ENCODE data around the gene KRT81.

The KRT81 gene

DNA sequence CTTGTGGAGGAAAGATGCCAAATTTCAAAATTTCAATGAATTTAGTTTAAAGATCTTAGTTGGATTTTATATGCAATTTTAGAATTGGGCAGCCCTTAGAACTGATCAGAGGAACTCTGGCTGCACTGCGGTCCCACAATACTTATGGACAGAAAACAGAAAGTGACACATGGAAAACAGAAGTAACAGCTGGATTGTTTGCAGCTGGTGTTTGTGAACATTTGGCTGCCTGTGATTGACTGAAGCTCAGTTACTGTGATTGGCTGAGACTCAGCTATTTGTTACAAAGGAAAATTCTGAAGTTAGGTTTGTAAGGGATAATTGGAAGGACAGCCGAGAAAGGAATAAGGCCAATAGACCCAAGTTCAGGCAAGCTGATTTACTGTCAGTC is 26.9 kb downstream of the KRT81 start:
- no peak overlapping the region for H2BK15ac ChIP-seq (ENCODE audit: low read depth, poor library complexity, severe bottlenecking)
- WGBS = 87% methylated on average over 2 of the region's 2 CpGs
- no peak overlapping the region for H3K4ac ChIP-seq (ENCODE audit: low read depth in 1 of 2, low read length in 2 of 2)
- H2AFZ ChIP-seq (ENCODE audit: low read depth, low read length) = no peak overlapping the region
- H3K27me3 ChIP-seq (ENCODE audit: control insufficient read depth in 1 of 2, insufficient read depth in 1 of 2, low read length in 2 of 2) = peaks cover 0 to 62% of the 10 kb centered on the region in 2 experiments
- no peak overlapping the region for H4K91ac ChIP-seq (ENCODE audit: low read length)
- H3K4me2 ChIP-seq (ENCODE audit: low read length, poor library complexity, severe bottlenecking) = no peak overlapping the region
- no peak overlapping the region for H2AK5ac ChIP-seq (ENCODE audit: low read length, severe bottlenecking)
- H3K23ac ChIP-seq (ENCODE audit: low read length in 2 of 2) = no peak overlapping the region
- H3K36me3 ChIP-seq (ENCODE audit: control insufficient read depth in 1 of 2, insufficient read depth in 2 of 2, low read depth in 1 of 2, low read length in 2 of 2) = peaks cover 0 to 4% of the 10 kb centered on the region in 2 experiments
- no peak overlapping the region for H3K4me3 ChIP-seq (ENCODE audit: insufficient read depth in 1 of 2, low read depth in 1 of 2, low read length in 2 of 2)
- H2BK5ac ChIP-seq (ENCODE audit: low read depth, low read length, poor library complexity, severe bottlenecking) = no peak overlapping the region
- no peak overlapping the region for H2BK12ac ChIP-seq (ENCODE audit: low read length in 2 of 2)
- no peaks in the 10 kb centered on the region for H3K79me1 ChIP-seq (replicated peaks; ENCODE audit: low read length, poor library complexity, severe bottlenecking)
- H3K18ac ChIP-seq (ENCODE audit: low read depth in 1 of 2, low read length in 2 of 2) = no peak overlapping the region
- DNase-seq = no peak
- peaks cover 6% of the 10 kb centered on the region for H3K4me1 ChIP-seq (ENCODE audit: control insufficient read depth, insufficient read depth, low read depth, low read length)
- H3K27ac ChIP-seq (ENCODE audit: low read length, poor library complexity, severe bottlenecking) = no peak overlapping the region
- H3K14ac ChIP-seq (ENCODE audit: low read length in 2 of 2) = no peak overlapping the region
- H2BK120ac ChIP-seq (ENCODE audit: low read depth, low read length) = no peak overlapping the region
- H4K8ac ChIP-seq (ENCODE audit: low read length) = no peak overlapping the region
- no peaks in the 10 kb centered on the region for H3K9me3 ChIP-seq (ENCODE audit: control insufficient read depth, low read length)
- no peak overlapping the region for H3K9ac ChIP-seq (ENCODE audit: low read length)

DNA sequence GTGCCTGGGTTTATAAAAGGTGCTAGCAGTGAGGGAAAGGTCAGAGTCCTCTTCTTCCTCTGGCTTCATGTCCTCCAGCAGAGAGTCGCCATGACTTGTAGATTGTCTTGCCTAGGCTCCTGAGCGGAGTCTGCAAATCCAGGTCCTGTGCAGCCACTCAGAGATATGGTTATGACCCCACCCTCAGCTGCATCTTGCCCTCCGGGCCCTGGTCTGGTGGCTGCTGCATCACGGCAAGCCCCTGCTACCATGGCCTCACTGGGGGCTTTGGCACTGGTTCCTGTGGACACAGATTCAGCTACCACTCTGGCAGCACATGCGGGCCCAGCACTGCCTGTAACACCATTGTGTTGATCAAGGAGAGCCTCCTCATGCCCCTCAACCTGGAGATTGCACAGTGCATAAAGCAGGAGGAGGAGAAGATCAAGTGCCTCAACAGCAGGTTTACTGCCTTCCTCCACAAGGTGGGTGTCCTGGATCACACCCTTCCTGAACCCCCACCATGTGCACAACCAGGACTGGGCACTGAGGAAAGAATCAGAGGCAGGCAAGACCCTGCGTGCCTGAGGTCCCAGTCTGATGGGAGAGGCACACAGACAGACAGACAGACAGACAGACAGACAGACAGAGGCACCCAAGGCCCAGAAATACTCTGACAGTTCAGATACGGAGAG is 27.4 kb downstream of the KRT81 start:
- 82% methylated on average over 7 of the region's 7 CpGs for whole genome bisulfite sequencing
- H4K91ac ChIP-seq (ENCODE audit: low read length) = no peak overlapping the region
- H3K27ac ChIP-seq (ENCODE audit: low read length, poor library complexity, severe bottlenecking) = no peak overlapping the region
- H3K9ac ChIP-seq (ENCODE audit: low read length) = no peak overlapping the region
- H2BK15ac ChIP-seq (ENCODE audit: low read depth, poor library complexity, severe bottlenecking) = no peak overlapping the region
- no peak overlapping the region for H2AK5ac ChIP-seq (ENCODE audit: low read length, severe bottlenecking)
- no peak overlapping the region for H4K8ac ChIP-seq (ENCODE audit: low read length)
- no peak overlapping the region for H3K23ac ChIP-seq (ENCODE audit: low read length in 2 of 2)
- H2AFZ ChIP-seq (ENCODE audit: low read depth, low read length) = no peak overlapping the region
- peaks cover 0 to 4% of the 10 kb centered on the region in 2 experiments for H3K36me3 ChIP-seq (ENCODE audit: control insufficient read depth in 1 of 2, insufficient read depth in 2 of 2, low read depth in 1 of 2, low read length in 2 of 2)
- H3K4ac ChIP-seq (ENCODE audit: low read depth in 1 of 2, low read length in 2 of 2) = no peak overlapping the region
- peaks cover 7% of the 10 kb centered on the region for H3K4me1 ChIP-seq (ENCODE audit: control insufficient read depth, insufficient read depth, low read depth, low read length)
- H3K4me3 ChIP-seq (ENCODE audit: insufficient read depth in 1 of 2, low read depth in 1 of 2, low read length in 2 of 2) = no peak overlapping the region
- no peak overlapping the region for H3K18ac ChIP-seq (ENCODE audit: low read depth in 1 of 2, low read length in 2 of 2)
- H3K27me3 ChIP-seq (ENCODE audit: control insufficient read depth in 1 of 2, insufficient read depth in 1 of 2, low read length in 2 of 2) = peaks cover 0 to 62% of the 10 kb centered on the region in 2 experiments
- H2BK120ac ChIP-seq (ENCODE audit: low read depth, low read length) = no peak overlapping the region
- H3K79me1 ChIP-seq (replicated peaks; ENCODE audit: low read length, poor library complexity, severe bottlenecking) = no peaks in the 10 kb centered on the region
- H3K4me2 ChIP-seq (ENCODE audit: low read length, poor library complexity, severe bottlenecking) = no peak overlapping the region
- no peak overlapping the region for H2BK5ac ChIP-seq (ENCODE audit: low read depth, low read length, poor library complexity, severe bottlenecking)
- no peak for DNase-seq
- no peaks in the 10 kb centered on the region for H3K9me3 ChIP-seq (ENCODE audit: control insufficient read depth, low read length)
- H2BK12ac ChIP-seq (ENCODE audit: low read length in 2 of 2) = no peak overlapping the region
- no peak overlapping the region for H3K14ac ChIP-seq (ENCODE audit: low read length in 2 of 2)

DNA sequence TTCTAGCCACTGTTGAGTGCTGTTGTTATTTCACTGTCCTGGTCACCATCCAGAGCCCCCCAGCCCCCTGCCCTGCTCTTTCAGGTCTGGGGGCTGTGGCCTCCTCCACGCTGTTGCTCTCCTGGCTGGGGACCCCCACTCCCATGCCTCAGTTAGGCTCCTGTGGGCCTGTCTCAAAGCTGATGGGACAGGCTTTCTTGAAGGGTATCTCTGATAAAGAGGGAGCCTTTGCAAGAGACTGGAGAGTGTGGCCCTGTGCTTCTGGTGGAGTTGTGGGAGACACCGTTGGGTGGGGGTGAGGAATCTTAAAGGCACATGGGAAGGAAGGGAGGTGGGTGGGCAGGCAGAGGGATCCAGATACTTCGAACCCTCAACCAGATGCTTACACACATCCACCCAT is 29.0 kb downstream of the KRT81 start:
- no peak overlapping the region for H3K27ac ChIP-seq (ENCODE audit: low read length, poor library complexity, severe bottlenecking)
- H3K18ac ChIP-seq (ENCODE audit: low read depth in 1 of 2, low read length in 2 of 2) = no peak overlapping the region
- H4K8ac ChIP-seq (ENCODE audit: low read length) = no peak overlapping the region
- H3K9me3 ChIP-seq (ENCODE audit: control insufficient read depth, low read length) = no peaks in the 10 kb centered on the region
- no peak overlapping the region for H2BK5ac ChIP-seq (ENCODE audit: low read depth, low read length, poor library complexity, severe bottlenecking)
- H3K4me3 ChIP-seq (ENCODE audit: insufficient read depth in 1 of 2, low read depth in 1 of 2, low read length in 2 of 2) = no peak overlapping the region
- H3K79me1 ChIP-seq (replicated peaks; ENCODE audit: low read length, poor library complexity, severe bottlenecking) = no peaks in the 10 kb centered on the region
- H2AK5ac ChIP-seq (ENCODE audit: low read length, severe bottlenecking) = no peak overlapping the region
- peaks cover 11% of the 10 kb centered on the region for H3K4me1 ChIP-seq (ENCODE audit: control insufficient read depth, insufficient read depth, low read depth, low read length)
- no peak overlapping the region for H2BK15ac ChIP-seq (ENCODE audit: low read depth, poor library complexity, severe bottlenecking)
- H3K23ac ChIP-seq (ENCODE audit: low read length in 2 of 2) = no peak overlapping the region
- DNase-seq = no peak
- H3K14ac ChIP-seq (ENCODE audit: low read length in 2 of 2) = no peak overlapping the region
- no peak overlapping the region for H2BK120ac ChIP-seq (ENCODE audit: low read depth, low read length)
- peaks cover 0 to 4% of the 10 kb centered on the region in 2 experiments for H3K36me3 ChIP-seq (ENCODE audit: control insufficient read depth in 1 of 2, insufficient read depth in 2 of 2, low read depth in 1 of 2, low read length in 2 of 2)
- 88% methylated on average over 2 of the region's 3 CpGs for WGBS
- no peak overlapping the region for H3K4ac ChIP-seq (ENCODE audit: low read depth in 1 of 2, low read length in 2 of 2)
- no peak overlapping the region for H2AFZ ChIP-seq (ENCODE audit: low read depth, low read length)
- no peak overlapping the region for H3K4me2 ChIP-seq (ENCODE audit: low read length, poor library complexity, severe bottlenecking)
- peaks cover 2 to 76% of the 10 kb centered on the region in 2 experiments for H3K27me3 ChIP-seq (ENCODE audit: control insufficient read depth in 1 of 2, insufficient read depth in 1 of 2, low read length in 2 of 2)
- H3K9ac ChIP-seq (ENCODE audit: low read length) = no peak overlapping the region
- no peak overlapping the region for H2BK12ac ChIP-seq (ENCODE audit: low read length in 2 of 2)
- H4K91ac ChIP-seq (ENCODE audit: low read length) = no peak overlapping the region

DNA sequence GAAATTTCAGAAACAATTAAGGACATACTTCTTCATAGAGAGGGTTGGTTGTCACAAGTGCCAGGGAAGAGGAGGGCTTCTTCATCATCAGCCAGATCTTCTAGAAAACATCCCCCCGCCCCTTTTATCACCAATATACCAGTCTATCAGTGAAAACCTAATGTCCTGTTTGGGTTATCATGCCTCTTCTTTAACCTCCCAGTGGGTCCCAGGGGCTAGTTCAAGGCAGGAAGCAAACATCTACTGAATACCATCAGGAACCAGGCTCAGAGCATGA is 30.2 kb downstream of the KRT81 start:
- Histone ChIP-seq H3K9ac (ENCODE audit: low read length) (no peak overlapping the region), H3K36me3 (ENCODE audit: control insufficient read depth in 1 of 2, insufficient read depth in 2 of 2, low read depth in 1 of 2, low read length in 2 of 2) (no peaks in the 10 kb centered on the region), H3K4me3 (ENCODE audit: insufficient read depth in 1 of 2, low read depth in 1 of 2, low read length in 2 of 2) (no peak overlapping the region), H3K9me3 (ENCODE audit: control insufficient read depth, low read length) (no peaks in the 10 kb centered on the region), H3K79me1 (replicated peaks; ENCODE audit: low read length, poor library complexity, severe bottlenecking) (no peaks in the 10 kb centered on the region), H3K4ac (ENCODE audit: low read depth in 1 of 2, low read length in 2 of 2) (no peak overlapping the region), H4K8ac (ENCODE audit: low read length) (no peak overlapping the region), H2AK5ac (ENCODE audit: low read length, severe bottlenecking) (no peak overlapping the region), H2BK5ac (ENCODE audit: low read depth, low read length, poor library complexity, severe bottlenecking) (no peak overlapping the region), H4K91ac (ENCODE audit: low read length) (no peak overlapping the region), H2BK120ac (ENCODE audit: low read depth, low read length) (no peak overlapping the region), H2AFZ (ENCODE audit: low read depth, low read length) (no peak overlapping the region), H3K27me3 (ENCODE audit: control insufficient read depth in 1 of 2, insufficient read depth in 1 of 2, low read length in 2 of 2) (peaks cover 6 to 87% of the 10 kb centered on the region in 2 experiments), H3K27ac (ENCODE audit: low read length, poor library complexity, severe bottlenecking) (no peak overlapping the region), H3K4me2 (ENCODE audit: low read length, poor library complexity, severe bottlenecking) (no peak overlapping the region), H3K14ac (ENCODE audit: low read length in 2 of 2) (no peak overlapping the region), H3K4me1 (ENCODE audit: control insufficient read depth, insufficient read depth, low read depth, low read length) (peaks cover 11% of the 10 kb centered on the region), H2BK15ac (ENCODE audit: low read depth, poor library complexity, severe bottlenecking) (no peak overlapping the region), H3K18ac (ENCODE audit: low read depth in 1 of 2, low read length in 2 of 2) (no peak overlapping the region), H2BK12ac (ENCODE audit: low read length in 2 of 2) (no peak overlapping the region), H3K23ac (ENCODE audit: low read length in 2 of 2) (no peak overlapping the region)
- no peak for DNase-seq
- WGBS = 75% methylated on average over 1 of the region's 1 CpG
